Testis (tissue), 3 donors: Measurements from ENCODE around the gene GATAD2B. TPM values are rescaled to one million over a fixed set of nuclear protein-coding genes. Genes with fewer than 3 reads are reported as not detected.
"Not testable (repeated sequence)": the region's sequence is repeated elsewhere in the genome, so short reads cannot be mapped to it uniquely, and the experiment has no call there.

Experiments
- DNase-seq: peaks from one replicate; pipeline ENCODE4 v3.0.0-alpha.2; 2019
- H3K27ac ChIP-seq, 2 donors: fragments of 200-600 bp; sonication (generic); one replicate each; pipeline ENCODE4 v1.5.1; 2019
- H3K27me3 ChIP-seq: fragments of 200-600 bp; sonication (generic); one replicate; pipeline ENCODE4 v1.5.1; 2019
- H3K36me3 ChIP-seq: fragments of 200-600 bp; sonication (generic); one replicate; pipeline ENCODE4 v1.5.1; 2017; ENCODE audit warnings: low read depth; ENCODE audit errors: missing control alignments
- H3K4me1 ChIP-seq: fragments of 200-600 bp; sonication (generic); one replicate; pipeline ENCODE4 v1.5.1; 2019
- H3K4me3 ChIP-seq, 2 donors: fragments of 200-600 bp; sonication (generic); one replicate each; pipeline ENCODE4 v1.5.1; 2017 to 2019
- H3K9me3 ChIP-seq: fragments of 200-600 bp; sonication (generic); one replicate; pipeline ENCODE4 v1.5.1; 2017
- CTCF ChIP-seq, 3 experiments: fragments of 450-650 bp in 2 of 3; fragments of 200-600 bp in 1 of 3; sonication (generic) in 1 of 3; IDR thresholded peaks; one replicate each; pipeline ENCODE4 v1.5.1; 2016 to 2019; ENCODE audit warnings: antibody characterized with exemption in 3 of 3, mild to moderate bottlenecking in 2 of 3, moderate library complexity in 1 of 3
- POLR2A ChIP-seq: fragments of 450-650 bp; IDR thresholded peaks from one replicate; pipeline ENCODE4 v1.6.1; 2017; ENCODE audit warnings: antibody characterized with exemption, mild to moderate bottlenecking, moderate library complexity
- WGBS, 2 donors: methylation state at CpG; one replicate each; pipeline ENCODE4 v1.1.5; 2018; 5-methylcytosine and 5-hydroxymethylcytosine counted together
- intact Hi-C: fragments of 100-400 bp; cut with DNase I; formaldehyde crosslinking; loops from one replicate; pipeline ENCODE4 v1.15.1; 2023; ENCODE audit warnings: low total_unique reads
- polyA plus RNA-seq: library from polyadenylated mRNA; stranded (reverse); fragments of 350-450 nt; fragmentation: Illumina TruSeq; extraction: RNeasy Lipid Tissue Mini Kit (QIAGEN cat#74804); gene quantifications from one replicate; pipeline ENCODE4 v1.2.3, GENCODE V29; 2014; ENCODE audit warnings: low read depth, low replicate concordance; ENCODE audit not compliant: insufficient read depth
- total RNA-seq, 2 donors: library from RNA; depleted of rRNA; stranded (reverse); fragments of >200 nt; gene quantifications; one replicate each; pipeline ENCODE4 v1.2.3, GENCODE V29; 2016

The GATAD2B gene
- total and polyA plus RNA-seq, 3 donors from 2014 or later: 26.5 to 37.4 (median 32.1) TPM

DNA sequence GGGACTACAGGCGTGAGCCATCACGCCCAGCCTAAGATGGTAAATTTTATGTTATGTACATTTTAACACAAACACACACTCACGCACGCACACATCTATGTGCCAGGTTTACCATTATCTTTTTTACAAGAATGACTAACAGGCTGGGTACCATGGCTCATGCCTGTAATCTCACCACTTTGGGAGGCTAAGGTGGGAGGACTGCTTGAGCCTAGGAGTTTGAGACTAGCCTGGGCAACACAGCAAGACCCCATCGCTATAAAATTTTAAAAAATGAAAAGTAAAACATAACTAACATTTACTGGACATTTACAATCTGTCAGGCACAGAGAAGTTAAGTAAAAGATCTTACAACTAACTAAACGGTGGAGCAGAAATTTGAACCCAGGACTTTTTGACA lies 14.7 kb downstream of the GATAD2B start:
- no peak overlapping the region for H3K4me3 ChIP-seq
- WGBS, 2 donors: 92 to 94% methylated on average over 6 of the region's 6 CpGs

GRCh38 chr1:153907134-153907533 lies 15.6 kb downstream of the GATAD2B start:
- H3K27me3 ChIP-seq: no peaks in the 10 kb centered on the region
- WGBS, 2 donors: 75% methylated on average over 6 of the region's 6 CpGs
- DNase-seq: no peak
- no peaks in the 10 kb centered on the region for H3K36me3 ChIP-seq
- no peaks in the 10 kb centered on the region for H3K4me1 ChIP-seq
- no peak for TF ChIP-seq POLR2A
- H3K4me3 ChIP-seq: no peak overlapping the region
- no peaks in the 10 kb centered on the region for H3K9me3 ChIP-seq
- H3K27ac ChIP-seq: no peak overlapping the region
- intact Hi-C loops: no loop called here

More for the DNA sequence above, 14.7 kb downstream of the GATAD2B start:
- no peaks in the 10 kb centered on the region for H3K9me3 ChIP-seq
- no peaks in the 10 kb centered on the region for H3K27me3 ChIP-seq
- TF ChIP-seq CTCF (IDR thresholded peaks at IDR 0.05) (no peak), POLR2A (no peak)
- H3K27ac ChIP-seq: no peak overlapping the region
- H3K4me1 ChIP-seq: no peaks in the 10 kb centered on the region
- intact Hi-C loops: no loop called here
- H3K36me3 ChIP-seq: no peaks in the 10 kb centered on the region
- DNase-seq: no peak

GRCh38 chr1:153906396-153906795 lies 16.4 kb downstream of the GATAD2B start:
- DNase-seq: no peak
- 91 to 95% methylated on average over 1 of the region's 1 CpG for WGBS, 2 donors
- H3K27ac ChIP-seq: no peak overlapping the region
- H3K9me3 ChIP-seq: no peaks in the 10 kb centered on the region
- H3K4me3 ChIP-seq: no peak overlapping the region
- H3K4me1 ChIP-seq: no peaks in the 10 kb centered on the region
- H3K27me3 ChIP-seq: no peaks in the 10 kb centered on the region
- no peak for TF ChIP-seq CTCF (IDR thresholded peaks at IDR 0.05)
- no peak for TF ChIP-seq POLR2A
- intact Hi-C loops: no loop called here
- H3K36me3 ChIP-seq: no peaks in the 10 kb centered on the region

- H3K9me3 ChIP-seq, intact Hi-C loops, DNase-seq, H3K4me1 ChIP-seq, H3K4me3 ChIP-seq, H3K27me3 ChIP-seq, H3K36me3 ChIP-seq, H3K27ac ChIP-seq: not testable (repeated sequence)
- WGBS, 2 donors: 93 to 97% methylated on average over 8 of the region's 8 CpGs
These were observed 16.9 kb downstream of the GATAD2B start for GRCh38 chr1:153905908-153906307.

DNA sequence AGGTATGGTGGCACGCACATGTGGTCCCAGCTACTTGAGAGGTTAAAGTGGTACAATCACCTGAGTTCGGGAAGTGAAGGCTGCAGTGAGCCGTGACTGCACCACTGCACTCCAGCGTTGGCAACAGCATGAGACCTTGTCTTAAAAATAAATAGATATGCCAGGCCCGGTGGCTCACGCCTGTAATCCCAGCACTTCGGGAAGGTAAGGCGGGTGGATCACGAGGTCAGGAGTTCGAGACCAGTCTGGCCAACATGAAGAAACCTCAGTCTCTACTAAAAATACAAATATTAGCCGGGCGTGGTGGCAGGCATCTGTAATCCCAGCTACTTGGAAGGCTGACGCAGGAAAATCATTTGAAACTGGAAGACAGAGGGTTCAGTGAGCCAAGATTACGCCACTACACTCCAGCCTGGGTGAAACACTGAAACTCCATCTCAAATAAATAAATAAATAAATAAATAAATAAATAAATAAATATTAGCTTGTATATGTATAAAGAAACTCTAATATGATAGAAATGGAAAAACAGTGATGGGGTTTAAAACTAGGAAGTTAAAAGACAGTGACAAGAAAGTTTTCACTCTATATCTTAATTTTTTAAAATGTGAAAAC lies 18.8 kb downstream of the GATAD2B start:
- no peak overlapping the region for H3K27ac ChIP-seq
- H3K9me3 ChIP-seq: no peaks in the 10 kb centered on the region
- intact Hi-C loops: no loop called here
- H3K27me3 ChIP-seq: no peaks in the 10 kb centered on the region
- no peak overlapping the region for H3K4me3 ChIP-seq
- no peak for DNase-seq
- H3K4me1 ChIP-seq: no peaks in the 10 kb centered on the region
- TF ChIP-seq POLR2A (no peak), CTCF (IDR thresholded peaks at IDR 0.05) (no peak)
- no peaks in the 10 kb centered on the region for H3K36me3 ChIP-seq
- 88 to 89% methylated on average over 14 of the region's 14 CpGs for WGBS, 2 donors

DNA sequence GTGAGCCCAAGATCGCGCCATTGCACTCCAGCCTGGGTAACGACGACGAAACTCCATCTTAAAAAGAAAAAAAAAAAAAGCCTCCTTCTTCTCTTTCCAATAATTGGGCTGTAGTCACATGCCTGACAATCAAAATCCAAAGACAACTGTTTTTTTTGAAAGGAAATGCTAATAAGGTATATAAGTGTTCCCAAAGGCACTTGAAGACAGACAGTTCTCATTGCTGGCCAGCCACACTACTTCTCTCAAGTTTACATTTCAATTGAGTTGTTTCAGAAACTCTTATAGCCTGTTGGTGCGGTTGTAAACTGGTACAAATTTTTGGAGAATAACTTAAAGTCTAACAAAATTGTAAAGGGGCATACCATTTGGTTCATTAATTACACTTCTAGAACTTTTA lies 23.3 kb downstream of the GATAD2B start:
- no peak overlapping the region for H3K27ac ChIP-seq
- no peak for DNase-seq
- peaks cover 8% of the 10 kb centered on the region for H3K4me1 ChIP-seq
- 96 to 97% methylated on average over 6 of the region's 6 CpGs for WGBS, 2 donors
- intact Hi-C loops: no loop called here
- no peaks in the 10 kb centered on the region for H3K9me3 ChIP-seq
- TF ChIP-seq POLR2A (no peak), CTCF (IDR thresholded peaks at IDR 0.05) (no peak)
- no peaks in the 10 kb centered on the region for H3K27me3 ChIP-seq
- no peaks in the 10 kb centered on the region for H3K36me3 ChIP-seq
- H3K4me3 ChIP-seq: no peak overlapping the region

- H3K36me3 ChIP-seq, H3K9me3 ChIP-seq, H3K27ac ChIP-seq, H3K4me3 ChIP-seq, H3K27me3 ChIP-seq, DNase-seq, intact Hi-C loops, H3K4me1 ChIP-seq: not testable (repeated sequence)
- 58 to 82% methylated on average over 1 of the region's 1 CpG for WGBS, 2 donors
These were observed 26.9 kb downstream of the GATAD2B start for GRCh38 chr1:153895866-153896265.

GRCh38 chr1:153891042-153891441 lies 31.7 kb downstream of the GATAD2B start:
- H3K4me3 ChIP-seq, DNase-seq, H3K27me3 ChIP-seq, H3K9me3 ChIP-seq, intact Hi-C loops, H3K27ac ChIP-seq, H3K4me1 ChIP-seq, H3K36me3 ChIP-seq: not testable (repeated sequence)
- 92 to 95% methylated on average over 6 to 7 of the region's 7 CpGs for WGBS, 2 donors
